Psoas muscle (tissue), 8 donors: Measurements from ENCODE around the gene ANKRD11. TPM values are rescaled to one million over a fixed set of nuclear protein-coding genes. Genes with fewer than 3 reads are reported as not detected.
"Not testable (repeated sequence)": the region's sequence is repeated elsewhere in the genome, so short reads cannot be mapped to it uniquely, and the experiment has no call there.

Source experiments
- ATAC-seq, 4 donors: fragments of 200-7000 bp; cut with Tn5 transposase; one replicate each; pipeline ENCODE4 v1.9.1; 2020; ENCODE audit warnings: moderate library complexity in 3 of 4, mild to moderate bottlenecking in 2 of 4
- DNase-seq, 2 donors: peaks; one replicate each; pipeline ENCODE4 v3.0.0-alpha.2; 2020
- H3K27ac ChIP-seq: fragments of 200-600 bp; one replicate; pipeline ENCODE4 v1.8.0; 2022
- H3K27me3 ChIP-seq, 3 donors: fragments of 200-600 bp in 1 of 3; one replicate each; pipeline versions ENCODE4 v1.6.1 to v1.8.0; 2013 to 2022; ENCODE audit warnings: low read length in 2 of 3, mild to moderate bottlenecking in 2 of 3, moderate library complexity in 1 of 3; ENCODE audit not compliant: insufficient read depth in 3 of 3
- H3K36me3 ChIP-seq, 2 donors: fragments of 200-600 bp in 1 of 2; one replicate each; pipeline versions ENCODE4 v1.6.1 to v1.8.0; 2013 to 2022; ENCODE audit warnings: low read depth in 1 of 2, mild to moderate bottlenecking in 1 of 2, moderate library complexity in 1 of 2; ENCODE audit not compliant: insufficient read depth in 1 of 2
- H3K4me1 ChIP-seq: fragments of 200-600 bp; one replicate; pipeline ENCODE4 v1.8.0; 2022
- H3K4me3 ChIP-seq: fragments of 200-600 bp; one replicate; pipeline ENCODE4 v1.8.0; 2022; ENCODE audit warnings: mild to moderate bottlenecking
- H3K9me3 ChIP-seq: fragments of 200-600 bp; one replicate; pipeline ENCODE4 v1.8.0; 2022
- WGBS, 3 donors: extraction: QIAGEN DNeasy Blood & Tissue Kit; methylation state at CpG; one replicate each; pipeline versions ENCODE4 v1.1.6 to v1.1.7; 2013; 5-methylcytosine and 5-hydroxymethylcytosine counted together
- intact Hi-C, 2 donors: fragments of 100-400 bp; cut with DNase I; formaldehyde crosslinking; loops; one replicate each; pipeline versions ENCODE4 v1.11.0 to v1.14.2; 2022
- polyA plus RNA-seq, 3 donors: library from polyadenylated mRNA; stranded (reverse); fragments of 200-250 nt; gene quantifications; one replicate each; pipeline ENCODE4 v1.2.3, GENCODE V29; 2013
- total RNA-seq, 4 donors: library from RNA; stranded (reverse); fragmentation: NEBNext Ultra II Directional in 2 of 4; extraction: Animal tissue kit (Norgen Biotek cat#: 25700) in 2 of 4; gene quantifications; one replicate each; pipeline versions ENCODE4 v1.2.1 to v1.2.4, GENCODE V29; 2021 to 2023
- TF ChIP-seq, protein P1 (sequence below): fragments of 200-600 bp; IDR thresholded peaks from one replicate; pipeline ENCODE4 v1.8.0; 2022; ENCODE audit warnings: antibody characterized with exemption
- donor health status: healthy with polysubstance abuse.
- donor health status: DM: no; HTN: no; CAD: no; lungs with moderate emphysema.
- donor health status: Bipolar disorder and iron deficiency.
- donor health status: healthy.
- donor health status: DM: yes; HTN: yes; CAD: no.
- donor health status: DM: no; HTN: no; CAD: no.
- donor health status: DM: no; HTN: no; CAD: no.
- donor health status: DM: yes; HTN: yes; CAD: no.

The ANKRD11 gene
- total and polyA plus RNA-seq, 7 donors: 22.3 to 72.8 (median 57.2) TPM

DNA sequence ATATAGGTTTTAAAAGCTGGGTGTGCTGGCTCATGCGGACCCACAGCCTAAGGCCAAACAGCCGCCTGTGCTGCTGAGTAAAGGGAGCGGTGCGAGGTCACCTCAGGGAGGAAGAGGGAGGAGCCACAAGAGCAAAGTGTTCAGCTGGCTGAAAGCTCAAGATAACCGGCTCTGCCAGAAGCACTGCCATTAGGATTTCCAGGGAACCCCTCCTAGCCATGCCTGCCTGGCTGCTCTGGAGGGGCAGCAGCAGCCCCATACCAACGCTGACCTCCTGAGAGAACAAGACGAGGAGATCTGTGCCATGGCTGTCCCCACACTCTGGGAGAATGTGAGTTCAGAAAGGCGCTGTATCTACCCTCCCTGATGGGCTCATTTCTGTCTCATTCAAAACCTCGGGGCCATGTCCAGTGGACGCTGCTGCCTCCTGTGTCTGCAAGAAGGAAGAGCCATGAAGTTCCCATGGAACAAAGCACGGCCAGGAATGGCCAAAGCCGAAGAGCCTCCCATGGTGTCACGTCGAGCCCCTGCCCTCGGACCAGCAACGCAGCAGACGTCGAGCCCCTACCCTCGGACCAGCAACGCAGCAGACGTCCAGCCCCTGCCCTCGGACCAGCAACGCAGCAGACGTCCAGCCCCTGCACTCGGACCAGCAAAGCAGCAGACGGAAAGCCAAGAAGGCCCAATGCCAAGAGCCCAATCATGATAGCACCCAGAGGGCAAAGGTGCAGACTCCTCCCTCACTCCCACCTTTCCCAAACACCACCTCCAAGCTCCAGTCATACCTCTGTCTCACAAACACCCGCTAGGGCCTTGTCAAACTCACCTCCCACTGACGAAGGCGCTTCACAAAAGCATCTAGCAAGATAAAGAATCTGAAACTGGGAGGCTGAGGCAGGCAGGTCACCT is 107.0 kb downstream of the ANKRD11 start:
- Histone ChIP-seq H3K27ac (peak overlapping the region; percentile 63), H3K36me3 (no peaks in the 10 kb centered on the region), H3K4me3 (no peak overlapping the region), H3K27me3 (no peaks in the 10 kb centered on the region), H3K9me3 (no peaks in the 10 kb centered on the region), H3K4me1 (peaks cover 60% of the 10 kb centered on the region)
- WGBS, 3 donors: 60 to 69% (median 62%) methylated on average over 26 to 29 of the region's 29 CpGs
- intact Hi-C loops: no loop called here
- DNase-seq (peak in 1 of 2 donors; percentile 60), ATAC-seq (peak; percentile 52 to 67 (median 60))
- TF ChIP-seq, protein P1, sequence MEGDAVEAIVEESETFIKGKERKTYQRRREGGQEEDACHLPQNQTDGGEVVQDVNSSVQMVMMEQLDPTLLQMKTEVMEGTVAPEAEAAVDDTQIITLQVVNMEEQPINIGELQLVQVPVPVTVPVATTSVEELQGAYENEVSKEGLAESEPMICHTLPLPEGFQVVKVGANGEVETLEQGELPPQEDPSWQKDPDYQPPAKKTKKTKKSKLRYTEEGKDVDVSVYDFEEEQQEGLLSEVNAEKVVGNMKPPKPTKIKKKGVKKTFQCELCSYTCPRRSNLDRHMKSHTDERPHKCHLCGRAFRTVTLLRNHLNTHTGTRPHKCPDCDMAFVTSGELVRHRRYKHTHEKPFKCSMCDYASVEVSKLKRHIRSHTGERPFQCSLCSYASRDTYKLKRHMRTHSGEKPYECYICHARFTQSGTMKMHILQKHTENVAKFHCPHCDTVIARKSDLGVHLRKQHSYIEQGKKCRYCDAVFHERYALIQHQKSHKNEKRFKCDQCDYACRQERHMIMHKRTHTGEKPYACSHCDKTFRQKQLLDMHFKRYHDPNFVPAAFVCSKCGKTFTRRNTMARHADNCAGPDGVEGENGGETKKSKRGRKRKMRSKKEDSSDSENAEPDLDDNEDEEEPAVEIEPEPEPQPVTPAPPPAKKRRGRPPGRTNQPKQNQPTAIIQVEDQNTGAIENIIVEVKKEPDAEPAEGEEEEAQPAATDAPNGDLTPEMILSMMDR: no peak

DNA sequence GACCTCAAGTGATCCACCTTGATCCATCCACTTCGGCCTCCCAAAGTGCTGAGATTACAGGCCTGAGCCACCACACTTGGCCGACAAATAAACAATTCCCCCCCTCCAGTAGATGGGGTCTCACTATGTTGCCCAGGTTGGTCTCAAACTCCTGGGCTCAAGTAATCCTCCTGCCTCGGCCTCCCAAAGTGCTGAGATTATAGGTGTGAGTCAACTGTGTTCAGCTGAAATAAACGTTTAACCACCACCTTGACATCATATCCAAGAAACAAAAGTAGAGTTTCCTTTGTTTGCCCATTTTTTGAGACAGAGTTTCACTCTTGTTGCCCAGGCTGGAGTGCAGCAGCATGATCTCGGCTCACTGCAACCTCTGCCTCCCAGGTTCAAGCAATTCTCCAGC is 107.8 kb downstream of the ANKRD11 start:
- H3K9me3 ChIP-seq, ATAC-seq, H3K4me3 ChIP-seq, H3K36me3 ChIP-seq, intact Hi-C loops, DNase-seq, H3K27me3 ChIP-seq: not testable (repeated sequence)
- Histone ChIP-seq H3K27ac (peak overlapping the region; percentile 63), H3K4me1 (peaks cover 68% of the 10 kb centered on the region)
- 78 to 89% (median 86%) methylated on average over 5 of the region's 5 CpGs for WGBS, 3 donors

DNA sequence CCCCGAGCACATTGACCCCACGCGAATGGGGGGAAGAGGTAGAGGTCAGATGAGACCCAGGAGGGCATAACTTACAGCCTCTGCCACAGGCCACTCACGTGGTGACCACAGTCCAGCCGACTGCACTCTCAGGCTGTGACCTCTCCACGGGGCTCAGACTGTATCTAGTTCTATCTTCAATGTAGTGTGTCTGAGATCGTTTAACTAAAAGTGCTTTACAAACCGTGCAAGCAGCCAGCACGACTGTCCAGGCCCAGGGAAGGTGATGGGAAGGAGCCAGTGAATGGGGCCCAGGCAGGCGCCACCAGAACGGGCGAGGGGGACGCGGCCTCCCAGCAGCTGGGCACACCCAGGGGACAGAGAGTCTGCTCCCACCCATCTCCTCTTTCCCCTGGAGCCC is 108.6 kb downstream of the ANKRD11 start:
- Histone ChIP-seq H3K36me3 (no peaks in the 10 kb centered on the region), H3K4me1 (peaks cover 68% of the 10 kb centered on the region), H3K9me3 (no peaks in the 10 kb centered on the region), H3K4me3 (no peak overlapping the region), H3K27ac (no peak overlapping the region), H3K27me3 (no peaks in the 10 kb centered on the region)
- intact Hi-C loops: no loop called here
- peak in 1 of 2 donors; percentile 42 for DNase-seq
- TF ChIP-seq, protein P1: no peak
- peak in 1 of 4 donors; percentile 9 for ATAC-seq
- WGBS, 3 donors: 44 to 60% (median 46%) methylated on average over 14 of the region's 14 CpGs

DNA sequence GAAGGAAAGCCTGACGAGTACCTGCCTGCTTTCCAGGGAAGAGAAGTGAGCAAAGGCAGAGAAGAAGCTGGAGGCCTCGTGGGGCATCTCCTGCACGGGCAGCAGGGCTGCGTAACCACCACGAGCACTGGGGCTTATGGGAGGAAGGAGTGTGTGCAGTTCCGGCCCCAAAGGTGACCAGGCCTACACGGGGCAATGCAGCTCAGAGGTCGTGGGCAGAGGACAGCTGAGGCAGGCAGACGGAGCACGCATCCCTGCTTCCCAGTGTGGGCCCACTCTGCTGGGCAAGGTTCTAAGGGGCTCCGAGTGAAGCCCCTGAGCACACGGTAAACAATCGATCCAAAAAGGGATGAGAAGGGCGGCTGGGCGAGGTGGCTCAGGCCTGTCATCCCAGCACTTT is 109.7 kb downstream of the ANKRD11 start:
- intact Hi-C loops: no loop called here
- H3K9me3 ChIP-seq: no peaks in the 10 kb centered on the region
- no peak overlapping the region for H3K27ac ChIP-seq
- H3K36me3 ChIP-seq: no peaks in the 10 kb centered on the region
- H3K4me1 ChIP-seq: peaks cover 63% of the 10 kb centered on the region
- ATAC-seq (no peak), DNase-seq (peak in 1 of 2 donors; percentile 48)
- TF ChIP-seq, protein P1: no peak
- no peak overlapping the region for H3K4me3 ChIP-seq
- H3K27me3 ChIP-seq: no peaks in the 10 kb centered on the region
- 76 to 86% (median 79%) methylated on average over 15 of the region's 15 CpGs for WGBS, 3 donors

DNA sequence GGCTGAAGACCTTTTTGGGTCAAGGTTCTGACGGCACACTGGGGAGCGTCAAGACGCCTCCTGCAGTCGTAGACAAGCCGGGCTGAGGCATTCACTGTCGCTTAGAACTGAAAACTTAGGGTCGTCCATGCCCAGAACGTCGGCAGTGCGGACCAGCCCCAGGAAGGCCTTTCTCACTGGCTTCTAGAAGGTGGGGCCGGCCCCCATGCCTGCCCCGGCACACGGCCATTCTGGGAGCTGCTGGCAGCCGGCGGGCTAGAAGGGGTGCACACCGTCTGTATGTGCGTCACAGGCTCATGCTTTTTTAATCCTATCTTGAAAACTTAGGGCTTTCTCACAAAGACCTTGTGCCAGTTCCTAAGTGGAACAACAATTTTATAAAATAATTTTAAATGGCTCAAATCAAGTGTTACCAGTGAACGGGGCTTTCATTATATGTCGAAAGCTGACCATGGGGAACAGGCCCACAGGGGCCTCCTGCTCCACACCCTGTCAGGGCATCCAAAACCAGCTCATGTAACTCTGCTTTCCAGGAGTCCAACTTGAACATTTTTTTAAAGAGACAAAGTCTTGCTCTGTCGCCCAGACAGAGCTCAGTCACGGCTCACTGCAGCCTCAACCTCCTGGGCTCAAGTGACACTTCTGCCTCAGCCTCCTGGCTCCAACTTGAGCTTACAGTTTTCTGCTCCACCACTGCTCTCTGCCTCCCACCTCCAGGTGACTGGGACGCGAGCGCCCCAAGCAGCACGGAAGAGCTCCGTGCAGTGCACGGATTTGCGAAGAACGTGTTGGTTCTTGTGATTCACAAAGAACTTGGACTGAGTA is 111.2 kb downstream of the ANKRD11 start:
- H3K27ac ChIP-seq: peak overlapping the region; percentile 48
- TF ChIP-seq, protein P1: peak; percentile 16
- H3K4me1 ChIP-seq: peaks cover 73% of the 10 kb centered on the region
- WGBS, 3 donors: 33 to 53% (median 35%) methylated on average over 29 of the region's 29 CpGs
- H3K4me3 ChIP-seq: peak overlapping the region; percentile 26
- DNase-seq (peak in 1 of 2 donors; percentile 71), ATAC-seq (peak; percentile 59 to 81 (median 76))
- intact Hi-C loops: no loop called here
- no peaks in the 10 kb centered on the region for H3K9me3 ChIP-seq
- H3K36me3 ChIP-seq: no peaks in the 10 kb centered on the region
- no peaks in the 10 kb centered on the region for H3K27me3 ChIP-seq
